CD14-positive monocyte (primary cell): Measurements from ENCODE around the gene MINAR1. TPM values are rescaled to one million over a fixed set of nuclear protein-coding genes. Genes with fewer than 3 reads are reported as not detected.

Source experiments
- DNase-seq, 3 donors: peaks; one replicate each; pipeline ENCODE4 v3.0.0-alpha.2; 2011 to 2022
- H2AFZ ChIP-seq: 2 replicates; pipeline ENCODE4 v1.6.0; 2012; ENCODE audit warnings: mild to moderate bottlenecking, low read depth, low read length, inconsistent platforms; ENCODE audit not compliant: insufficient read depth, poor library complexity, severe bottlenecking
- H3K27ac ChIP-seq, 2 donors: 1 replicate in 1 of 2; 2 replicates in 1 of 2; pipeline ENCODE4 v1.5.1; 2012 to 2013; ENCODE audit warnings: low read length in 2 of 2, control low read depth in 1 of 2, inconsistent platforms in 1 of 2, low read depth in 1 of 2, mild to moderate bottlenecking in 1 of 2
- H3K27me3 ChIP-seq, 2 donors: one replicate each; pipeline versions ENCODE4 v1.6.0 to v1.6.1; 2011 to 2013; ENCODE audit warnings: low read length in 2 of 2; ENCODE audit not compliant: control insufficient read depth in 2 of 2, insufficient read depth in 2 of 2
- H3K36me3 ChIP-seq, 2 donors: replicated peaks in 1 of 2; 1 replicate in 1 of 2; 2 replicates in 1 of 2; pipeline versions ENCODE4 v1.5.1 to v1.6.1; 2012 to 2013; ENCODE audit warnings: low read length in 2 of 2, control low read depth in 1 of 2, inconsistent platforms in 1 of 2, mild to moderate bottlenecking in 1 of 2; ENCODE audit not compliant: insufficient read depth in 2 of 2, control insufficient read depth in 1 of 2
- H3K4me1 ChIP-seq, 2 donors: 1 replicate in 1 of 2; 2 replicates in 1 of 2; pipeline versions ENCODE4 v1.5.1 to v1.6.1; 2012 to 2013; ENCODE audit warnings: low read length in 2 of 2, control low read depth in 1 of 2, inconsistent platforms in 1 of 2, mild to moderate bottlenecking in 1 of 2, moderate library complexity in 1 of 2; ENCODE audit not compliant: insufficient read depth in 2 of 2, control insufficient read depth in 1 of 2
- H3K4me2 ChIP-seq: replicated peaks from 2 replicates; pipeline ENCODE3; 2012; ENCODE audit warnings: low read length, moderate library complexity, mild to moderate bottlenecking; ENCODE audit not compliant: poor library complexity, severe bottlenecking; ENCODE audit errors: extremely low read depth
- H3K4me3 ChIP-seq, 3 experiments: fragments of 200-600 bp in 1 of 3; sonication (generic) in 1 of 3; replicated peaks in 1 of 3; 1 replicate in 2 of 3; 2 replicates in 1 of 3; pipeline ENCODE4 v1.5.1; 2011 to 2013; ENCODE audit warnings: low read length in 3 of 3, mild to moderate bottlenecking in 3 of 3, control low read depth in 2 of 3, low read depth in 2 of 3, inconsistent platforms in 1 of 3, moderate library complexity in 1 of 3
- H3K79me2 ChIP-seq: 2 replicates; pipeline ENCODE4 v1.6.0; 2012; ENCODE audit warnings: mild to moderate bottlenecking, control low read depth, inconsistent platforms, low read length, moderate library complexity; ENCODE audit not compliant: insufficient read depth
- H3K9ac ChIP-seq: 2 replicates; pipeline ENCODE4 v1.6.0; 2017; ENCODE audit warnings: low read length, mild to moderate bottlenecking; ENCODE audit not compliant: insufficient read depth, poor library complexity, severe bottlenecking
- H3K9me3 ChIP-seq, 2 donors: replicated peaks in 1 of 2; 1 replicate in 1 of 2; 2 replicates in 1 of 2; pipeline versions ENCODE4 v1.5.1 to v1.6.1; 2012 to 2013; ENCODE audit warnings: low read length in 2 of 2, control low read depth in 1 of 2; ENCODE audit not compliant: control insufficient read depth in 1 of 2, insufficient read depth in 1 of 2
- H4K20me1 ChIP-seq: 2 replicates; pipeline ENCODE4 v1.6.0; 2012; ENCODE audit warnings: mild to moderate bottlenecking, low read length, control low read depth, moderate library complexity; ENCODE audit not compliant: insufficient read depth
- H3K27ac Mint-ChIP-seq, 7 donors: one replicate each; pipeline ENCODE4 v1.8.0; 2020; ENCODE audit warnings: mild to moderate bottlenecking in 7 of 7, mixed read lengths in 7 of 7, moderate library complexity in 6 of 7, inconsistent platforms in 2 of 7
- H3K27me3 Mint-ChIP-seq, 3 donors: one replicate each; pipeline ENCODE4 v1.8.0; 2021 to 2022; ENCODE audit warnings: low read depth in 3 of 3, mild to moderate bottlenecking in 3 of 3, mixed read lengths in 3 of 3, moderate library complexity in 3 of 3, inconsistent platforms in 1 of 3
- H3K36me3 Mint-ChIP-seq, 2 donors: one replicate each; pipeline ENCODE4 v1.8.0; 2020; ENCODE audit warnings: mixed read lengths in 2 of 2, inconsistent platforms in 1 of 2, mild to moderate bottlenecking in 1 of 2
- H3K4me1 Mint-ChIP-seq: one replicate; pipeline ENCODE4 v1.8.0; 2020; ENCODE audit warnings: mild to moderate bottlenecking, mixed read lengths
- H3K4me3 Mint-ChIP-seq, 2 donors: one replicate each; pipeline ENCODE4 v1.8.0; 2020; ENCODE audit warnings: mild to moderate bottlenecking in 2 of 2, mixed read lengths in 2 of 2, moderate library complexity in 1 of 2
- H3K9me3 Mint-ChIP-seq, 7 donors: one replicate each; pipeline ENCODE4 v1.8.0; 2020 to 2022; ENCODE audit warnings: mixed read lengths in 7 of 7, mild to moderate bottlenecking in 6 of 7, moderate library complexity in 6 of 7, inconsistent platforms in 2 of 7
- CTCF ChIP-seq: fragments of 200-600 bp; IDR thresholded peaks from one replicate; pipeline ENCODE4 v1.8.0; 2022; ENCODE audit warnings: antibody characterized with exemption, mild to moderate bottlenecking
- WGBS: methylation state at CpG from one replicate; pipeline ENCODE4 v1.1.5; 2013; ENCODE audit warnings: missing lambda C conversion rate; ENCODE audit not compliant: insufficient coverage; 5-methylcytosine and 5-hydroxymethylcytosine counted together
- intact Hi-C, 2 donors: fragments of 100-400 bp; cut with micrococcal nuclease; formaldehyde crosslinking; loops; one replicate each; pipeline versions ENCODE4 v1.15.0 to v1.15.1; 2023
- polyA plus RNA-seq, 3 donors: library from polyadenylated mRNA; depleted of rRNA in 1 of 3; unstranded in 2 of 3; stranded (reverse) in 1 of 3; fragments of 300-500 nt in 2 of 3; fragments of >200 nt in 1 of 3; fragmentation: Illumina TruSeq in 2 of 3; gene quantifications; 1 replicate in 2 of 3; 2 replicates in 1 of 3; pipeline ENCODE4 v1.2.3, GENCODE V29; 2012 to 2021

The MINAR1 gene
- polyA plus RNA-seq, 3 donors, result 0.04 to 0.19 TPM; not detected in 1

- H3K27ac Mint-ChIP-seq, result no peak overlapping the region
- H3K36me3 Mint-ChIP-seq, result no peaks in the 10 kb centered on the region
- H3K27me3 Mint-ChIP-seq, result peaks cover 1 to 2% (median 2%) of the 10 kb centered on the region in 3 donors
- 96% methylated on average over 12 of the region's 18 CpGs for WGBS
- Histone ChIP-seq H3K36me3 (no peaks in the 10 kb centered on the region), H3K9me3 (no peaks in the 10 kb centered on the region), H3K27me3 (no peaks in the 10 kb centered on the region), H2AFZ (no peak overlapping the region), H3K27ac (no peak overlapping the region), H4K20me1 (no peaks in the 10 kb centered on the region), H3K4me1 (no peaks in the 10 kb centered on the region), H3K4me2 (no peak overlapping the region), H3K79me2 (no peaks in the 10 kb centered on the region), H3K4me3 (no peak overlapping the region), H3K9ac (no peak overlapping the region)
- intact Hi-C loops, result no loop called here
- no peak overlapping the region for H3K4me3 Mint-ChIP-seq
- no peaks in the 10 kb centered on the region for H3K4me1 Mint-ChIP-seq
- no peaks in the 10 kb centered on the region for H3K9me3 Mint-ChIP-seq
- TF ChIP-seq CTCF, result no peak
- no peak for DNase-seq
Measured at GRCh38 chr15:79463043-79463780, 31.1 kb downstream of the MINAR1 start.

GRCh38 chr15:79463781-79464270 lies 31.7 kb downstream of the MINAR1 start:
- no peak for DNase-seq
- Histone ChIP-seq H4K20me1 (no peaks in the 10 kb centered on the region), H3K9ac (no peak overlapping the region), H3K9me3 (no peaks in the 10 kb centered on the region), H3K27ac (no peak overlapping the region), H2AFZ (no peak overlapping the region), H3K36me3 (no peaks in the 10 kb centered on the region), H3K4me1 (no peaks in the 10 kb centered on the region), H3K79me2 (no peaks in the 10 kb centered on the region), H3K4me2 (no peak overlapping the region), H3K4me3 (no peak overlapping the region), H3K27me3 (no peaks in the 10 kb centered on the region)
- no peaks in the 10 kb centered on the region for H3K4me1 Mint-ChIP-seq
- H3K9me3 Mint-ChIP-seq, result no peaks in the 10 kb centered on the region
- H3K27ac Mint-ChIP-seq, result no peak overlapping the region
- peaks cover 0 to 2% (median 1%) of the 10 kb centered on the region in 3 donors for H3K27me3 Mint-ChIP-seq
- H3K4me3 Mint-ChIP-seq, result no peak overlapping the region
- no peak for TF ChIP-seq CTCF
- intact Hi-C loops, result no loop called here
- WGBS, result 95% methylated on average over 3 of the region's 4 CpGs
- no peaks in the 10 kb centered on the region for H3K36me3 Mint-ChIP-seq
